ENCODE results near the gene GIPR.

The GIPR gene

GRCh38 chr19:45730368-45731288 is 62.6 kb downstream of the GIPR start, which contains the start of gene FBXO46:
TSS of gene FBXO46 (minus strand) at chr19:45730896. CDS start at chr19:45713495, 17,401 bp downstream.
- DNase-seq (ENCODE audit: low read depth in 2 of 2), result peak; percentile 82 to 84

Data from stimulated activated CD8-positive, alpha-beta memory T cell treated with anti-CD3 and anti-CD28 coated beads, Interleukin-7, amount 100 ng/mL, for 1 hour (primary cell).